Liver (tissue), 3 donors: ENCODE data around the gene PITPNM1.
"Not testable (repeated sequence)": the region's sequence is repeated elsewhere in the genome, so short reads cannot be mapped to it uniquely, and the experiment has no call there.

ENCODE experiments used
- HNF4A ChIP-seq, 2 donors: conservative IDR thresholded peaks; 2 replicates each; pipeline ENCODE4 v1.6.1; 2016; ENCODE audit warnings: antibody characterized with exemption in 2 of 2, mild to moderate bottlenecking in 2 of 2
- JUND ChIP-seq, 2 donors: IDR thresholded peaks; 2 replicates each; pipeline ENCODE4 v1.6.1; 2016; ENCODE audit warnings: antibody characterized with exemption in 2 of 2
- RAD21 ChIP-seq, 2 donors: IDR thresholded peaks; 2 replicates each; pipeline ENCODE4 v1.6.1; 2016; ENCODE audit warnings: antibody characterized with exemption in 2 of 2, mild to moderate bottlenecking in 2 of 2
- RXRA ChIP-seq, 2 donors: IDR thresholded peaks; 2 replicates each; pipeline ENCODE4 v1.6.1; 2017 to 2018; ENCODE audit warnings: antibody characterized with exemption in 2 of 2, mild to moderate bottlenecking in 1 of 2
- SP1 ChIP-seq: IDR thresholded peaks from 2 replicates; pipeline ENCODE4 v1.6.1; 2018; ENCODE audit warnings: antibody characterized with exemption, mild to moderate bottlenecking
- TAF1 ChIP-seq: conservative IDR thresholded peaks from 2 replicates; pipeline ENCODE4 v1.6.1; 2016; ENCODE audit warnings: antibody characterized with exemption, mild to moderate bottlenecking
- YY1 ChIP-seq: IDR thresholded peaks from 2 replicates; pipeline ENCODE4 v1.6.1; 2016; ENCODE audit warnings: antibody characterized with exemption, mild to moderate bottlenecking
- TF ChIP-seq, protein P1 (sequence below): fragments of 150-350 bp; IDR thresholded peaks from 2 replicates; pipeline ENCODE4 v1.5.1; 2017; ENCODE audit warnings: improper control_type of control experiment, low read depth, low read length; ENCODE audit not compliant: missing input control
- TF ChIP-seq, protein P2 (sequence below): IDR thresholded peaks from 2 replicates; pipeline ENCODE4 v1.6.1; 2016; ENCODE audit warnings: antibody characterized with exemption
- TF ChIP-seq, protein P3 (sequence below): IDR thresholded peaks from 2 replicates; pipeline ENCODE4 v1.6.1; 2016; ENCODE audit warnings: antibody characterized with exemption, mild to moderate bottlenecking
- donor health status: healthy.
- donor health status: healthy.

DNA sequence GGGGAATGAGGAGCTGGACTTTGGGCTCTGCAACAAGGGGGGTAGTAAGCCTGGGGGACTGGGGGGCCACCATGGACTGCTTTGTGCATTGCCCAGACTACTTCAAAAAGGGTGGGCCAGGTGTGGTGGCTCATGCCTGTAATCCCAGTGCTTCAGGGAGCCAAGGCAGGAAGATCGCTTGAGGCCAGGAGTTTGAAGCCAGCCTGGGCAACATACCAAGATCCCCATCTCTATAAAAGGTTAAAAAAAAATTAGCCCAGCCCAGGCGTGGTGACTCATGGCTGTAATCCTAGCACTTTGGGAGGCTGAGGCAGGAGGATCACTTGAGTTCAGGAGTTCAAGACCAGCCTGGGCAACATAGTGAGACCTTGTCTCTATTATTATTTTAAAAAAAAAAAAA, 39.6 kb downstream of the PITPNM1 start:
- TF ChIP-seq RXRA (IDR thresholded peaks at IDR 0.05); RAD21 (IDR thresholded peaks at IDR 0.05); JUND (IDR thresholded peaks at IDR 0.05); TAF1; HNF4A (conservative IDR thresholded peaks at IDR 0.05); YY1; SP1: not testable (repeated sequence)
- TF ChIP-seq, protein P1, sequence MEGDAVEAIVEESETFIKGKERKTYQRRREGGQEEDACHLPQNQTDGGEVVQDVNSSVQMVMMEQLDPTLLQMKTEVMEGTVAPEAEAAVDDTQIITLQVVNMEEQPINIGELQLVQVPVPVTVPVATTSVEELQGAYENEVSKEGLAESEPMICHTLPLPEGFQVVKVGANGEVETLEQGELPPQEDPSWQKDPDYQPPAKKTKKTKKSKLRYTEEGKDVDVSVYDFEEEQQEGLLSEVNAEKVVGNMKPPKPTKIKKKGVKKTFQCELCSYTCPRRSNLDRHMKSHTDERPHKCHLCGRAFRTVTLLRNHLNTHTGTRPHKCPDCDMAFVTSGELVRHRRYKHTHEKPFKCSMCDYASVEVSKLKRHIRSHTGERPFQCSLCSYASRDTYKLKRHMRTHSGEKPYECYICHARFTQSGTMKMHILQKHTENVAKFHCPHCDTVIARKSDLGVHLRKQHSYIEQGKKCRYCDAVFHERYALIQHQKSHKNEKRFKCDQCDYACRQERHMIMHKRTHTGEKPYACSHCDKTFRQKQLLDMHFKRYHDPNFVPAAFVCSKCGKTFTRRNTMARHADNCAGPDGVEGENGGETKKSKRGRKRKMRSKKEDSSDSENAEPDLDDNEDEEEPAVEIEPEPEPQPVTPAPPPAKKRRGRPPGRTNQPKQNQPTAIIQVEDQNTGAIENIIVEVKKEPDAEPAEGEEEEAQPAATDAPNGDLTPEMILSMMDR: not testable (repeated sequence)
- TF ChIP-seq, protein P2, sequence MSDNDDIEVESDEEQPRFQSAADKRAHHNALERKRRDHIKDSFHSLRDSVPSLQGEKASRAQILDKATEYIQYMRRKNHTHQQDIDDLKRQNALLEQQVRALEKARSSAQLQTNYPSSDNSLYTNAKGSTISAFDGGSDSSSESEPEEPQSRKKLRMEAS: not testable (repeated sequence)
- TF ChIP-seq, protein P3, sequence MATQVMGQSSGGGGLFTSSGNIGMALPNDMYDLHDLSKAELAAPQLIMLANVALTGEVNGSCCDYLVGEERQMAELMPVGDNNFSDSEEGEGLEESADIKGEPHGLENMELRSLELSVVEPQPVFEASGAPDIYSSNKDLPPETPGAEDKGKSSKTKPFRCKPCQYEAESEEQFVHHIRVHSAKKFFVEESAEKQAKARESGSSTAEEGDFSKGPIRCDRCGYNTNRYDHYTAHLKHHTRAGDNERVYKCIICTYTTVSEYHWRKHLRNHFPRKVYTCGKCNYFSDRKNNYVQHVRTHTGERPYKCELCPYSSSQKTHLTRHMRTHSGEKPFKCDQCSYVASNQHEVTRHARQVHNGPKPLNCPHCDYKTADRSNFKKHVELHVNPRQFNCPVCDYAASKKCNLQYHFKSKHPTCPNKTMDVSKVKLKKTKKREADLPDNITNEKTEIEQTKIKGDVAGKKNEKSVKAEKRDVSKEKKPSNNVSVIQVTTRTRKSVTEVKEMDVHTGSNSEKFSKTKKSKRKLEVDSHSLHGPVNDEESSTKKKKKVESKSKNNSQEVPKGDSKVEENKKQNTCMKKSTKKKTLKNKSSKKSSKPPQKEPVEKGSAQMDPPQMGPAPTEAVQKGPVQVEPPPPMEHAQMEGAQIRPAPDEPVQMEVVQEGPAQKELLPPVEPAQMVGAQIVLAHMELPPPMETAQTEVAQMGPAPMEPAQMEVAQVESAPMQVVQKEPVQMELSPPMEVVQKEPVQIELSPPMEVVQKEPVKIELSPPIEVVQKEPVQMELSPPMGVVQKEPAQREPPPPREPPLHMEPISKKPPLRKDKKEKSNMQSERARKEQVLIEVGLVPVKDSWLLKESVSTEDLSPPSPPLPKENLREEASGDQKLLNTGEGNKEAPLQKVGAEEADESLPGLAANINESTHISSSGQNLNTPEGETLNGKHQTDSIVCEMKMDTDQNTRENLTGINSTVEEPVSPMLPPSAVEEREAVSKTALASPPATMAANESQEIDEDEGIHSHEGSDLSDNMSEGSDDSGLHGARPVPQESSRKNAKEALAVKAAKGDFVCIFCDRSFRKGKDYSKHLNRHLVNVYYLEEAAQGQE: not testable (repeated sequence)
